Lower leg skin (tissue), 4 donors: ENCODE results near the gene CRTC3. TPM values are rescaled to one million over a fixed set of nuclear protein-coding genes. Genes with fewer than 3 reads are reported as not detected.
"Not testable (repeated sequence)": the region's sequence is repeated elsewhere in the genome, so short reads cannot be mapped to it uniquely, and the experiment has no call there.

Experiments used
- DNase-seq, 2 donors: peaks; one replicate each; pipeline ENCODE4 v3.0.0-alpha.2; 2019; ENCODE audit warnings: low spot score in 2 of 2
- H3K4me3 ChIP-seq: fragments of 200-600 bp; sonication (generic); 2 replicates; pipeline ENCODE4 v1.5.1; 2017; ENCODE audit warnings: mild to moderate bottlenecking, low read depth; ENCODE audit not compliant: poor library complexity, severe bottlenecking
- POLR2A ChIP-seq, 2 donors: fragments of 450-650 bp; IDR thresholded peaks; one replicate each; pipeline ENCODE4 v1.6.1; 2016 to 2017; ENCODE audit warnings: antibody characterized with exemption in 2 of 2, mild to moderate bottlenecking in 1 of 2, moderate library complexity in 1 of 2
- WGBS, 2 donors: methylation state at CpG; one replicate each; pipeline ENCODE4 v1.1.5; 2018; 5-methylcytosine and 5-hydroxymethylcytosine counted together
- intact Hi-C: fragments of 100-400 bp; cut with DNase I; formaldehyde crosslinking; loops from one replicate; pipeline ENCODE4 v1.15.0; 2023; ENCODE audit warnings: low total_unique reads
- total RNA-seq, 4 donors: library from RNA; depleted of rRNA; stranded (reverse); fragments of >200 nt; gene quantifications; one replicate each; pipeline ENCODE4 v1.1.0, GENCODE V29; 2016
- TF ChIP-seq, protein P1 (sequence below), 3 donors: fragments of 450-650 bp; IDR thresholded peaks; one replicate each; pipeline ENCODE4 v1.5.1; 2016; ENCODE audit warnings: antibody characterized with exemption in 3 of 3, mild to moderate bottlenecking in 3 of 3, moderate library complexity in 2 of 3

Gene CRTC3
- total RNA-seq, 4 donors from 2014 or later = 27.3 to 32.5 (median 28.9) TPM

DNA sequence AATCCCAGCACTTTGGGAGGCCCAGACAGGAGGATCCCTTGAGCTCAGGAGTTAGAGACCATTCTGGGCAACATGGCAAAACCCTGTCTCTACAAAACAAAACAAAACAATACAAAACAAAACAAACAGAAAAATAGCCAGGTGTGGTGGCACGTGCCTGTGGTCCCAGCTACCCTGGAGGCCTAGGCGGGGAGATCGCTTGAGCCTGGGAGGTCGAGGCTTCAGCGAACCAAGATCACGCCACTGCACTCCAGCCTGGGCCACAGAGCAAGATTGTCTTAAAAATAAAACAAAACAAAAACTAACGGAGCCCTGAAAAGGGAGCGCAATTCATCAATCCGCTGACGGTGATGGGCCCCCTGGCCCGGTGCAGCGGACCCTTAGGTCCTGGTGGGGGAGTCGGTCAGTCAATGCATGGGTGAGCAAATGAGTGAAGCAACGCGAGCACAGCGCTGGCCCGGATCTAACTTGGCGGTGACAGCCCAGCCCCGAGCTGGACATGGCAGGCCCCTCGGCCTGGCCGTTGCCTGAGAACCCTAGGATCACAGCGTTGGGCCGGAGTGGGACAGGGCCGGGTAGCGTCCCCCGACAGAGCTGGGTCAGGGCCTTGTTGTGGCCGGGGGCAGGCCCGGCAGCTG is 135.0 kb downstream of the CRTC3 start:
- peak in 1 of 2 donors; percentile 90 for DNase-seq
- WGBS, 2 donors = 32 to 39% methylated on average over 17 to 28 of the region's 28 CpGs
- peak overlapping the region; percentile 68 for H3K4me3 ChIP-seq
- no peak for TF ChIP-seq POLR2A (IDR thresholded peaks at IDR 0.05)
- TF ChIP-seq, protein P1, sequence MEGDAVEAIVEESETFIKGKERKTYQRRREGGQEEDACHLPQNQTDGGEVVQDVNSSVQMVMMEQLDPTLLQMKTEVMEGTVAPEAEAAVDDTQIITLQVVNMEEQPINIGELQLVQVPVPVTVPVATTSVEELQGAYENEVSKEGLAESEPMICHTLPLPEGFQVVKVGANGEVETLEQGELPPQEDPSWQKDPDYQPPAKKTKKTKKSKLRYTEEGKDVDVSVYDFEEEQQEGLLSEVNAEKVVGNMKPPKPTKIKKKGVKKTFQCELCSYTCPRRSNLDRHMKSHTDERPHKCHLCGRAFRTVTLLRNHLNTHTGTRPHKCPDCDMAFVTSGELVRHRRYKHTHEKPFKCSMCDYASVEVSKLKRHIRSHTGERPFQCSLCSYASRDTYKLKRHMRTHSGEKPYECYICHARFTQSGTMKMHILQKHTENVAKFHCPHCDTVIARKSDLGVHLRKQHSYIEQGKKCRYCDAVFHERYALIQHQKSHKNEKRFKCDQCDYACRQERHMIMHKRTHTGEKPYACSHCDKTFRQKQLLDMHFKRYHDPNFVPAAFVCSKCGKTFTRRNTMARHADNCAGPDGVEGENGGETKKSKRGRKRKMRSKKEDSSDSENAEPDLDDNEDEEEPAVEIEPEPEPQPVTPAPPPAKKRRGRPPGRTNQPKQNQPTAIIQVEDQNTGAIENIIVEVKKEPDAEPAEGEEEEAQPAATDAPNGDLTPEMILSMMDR (IDR thresholded peaks at IDR 0.05) = no peak
- intact Hi-C loops = no loop called here

DNA sequence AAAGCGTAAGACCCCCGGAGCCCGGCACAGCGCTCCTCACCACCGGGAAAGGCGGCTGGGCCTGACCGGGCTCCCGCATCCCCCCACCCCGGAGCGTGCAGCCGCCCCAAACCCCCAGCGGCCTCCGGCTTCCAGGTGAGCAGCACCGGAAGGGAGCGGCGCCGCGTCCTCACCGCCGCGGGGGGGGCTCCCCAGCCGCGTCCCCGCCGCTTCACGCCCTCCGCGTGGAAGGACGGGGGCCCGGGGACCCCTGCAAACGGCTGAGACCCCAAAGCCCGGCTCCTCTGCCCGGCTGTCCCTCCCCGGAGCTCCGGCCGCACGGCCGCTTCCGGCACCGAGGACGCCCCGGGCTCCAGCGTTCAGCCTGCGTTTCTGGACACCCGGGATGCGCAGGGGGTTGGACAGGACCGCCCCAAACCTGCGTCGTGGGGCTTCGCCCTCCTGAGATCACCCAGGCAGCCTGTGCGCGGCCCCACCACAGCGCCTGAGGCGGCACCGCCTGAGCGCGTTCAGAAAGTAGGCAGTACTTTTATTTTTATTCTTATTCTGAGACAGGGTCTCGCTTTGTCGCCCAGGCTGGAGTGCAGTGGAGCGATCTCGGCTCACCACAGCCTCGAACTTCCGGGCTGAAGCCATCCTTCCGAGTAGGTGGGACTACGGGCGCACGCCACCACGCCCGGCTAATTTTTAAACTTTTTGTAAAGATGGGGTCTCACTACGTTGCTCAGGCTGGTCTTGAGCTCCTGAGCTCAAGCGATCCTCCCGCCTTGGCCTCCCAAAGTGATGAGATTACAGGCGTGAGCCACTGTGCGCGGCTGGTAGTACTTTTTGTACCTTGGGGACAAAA is 135.8 kb downstream of the CRTC3 start:
- peak; percentile 55 to 94 for DNase-seq
- TF ChIP-seq, protein P1 (IDR thresholded peaks at IDR 0.05) = no peak
- peak in 1 of 2 donors; percentile 48 for TF ChIP-seq POLR2A (IDR thresholded peaks at IDR 0.05)
- 4 to 6% methylated on average over 31 to 34 of the region's 75 CpGs for WGBS, 2 donors
- peak overlapping the region; percentile 68 for H3K4me3 ChIP-seq
- intact Hi-C loops = no loop called here

DNA sequence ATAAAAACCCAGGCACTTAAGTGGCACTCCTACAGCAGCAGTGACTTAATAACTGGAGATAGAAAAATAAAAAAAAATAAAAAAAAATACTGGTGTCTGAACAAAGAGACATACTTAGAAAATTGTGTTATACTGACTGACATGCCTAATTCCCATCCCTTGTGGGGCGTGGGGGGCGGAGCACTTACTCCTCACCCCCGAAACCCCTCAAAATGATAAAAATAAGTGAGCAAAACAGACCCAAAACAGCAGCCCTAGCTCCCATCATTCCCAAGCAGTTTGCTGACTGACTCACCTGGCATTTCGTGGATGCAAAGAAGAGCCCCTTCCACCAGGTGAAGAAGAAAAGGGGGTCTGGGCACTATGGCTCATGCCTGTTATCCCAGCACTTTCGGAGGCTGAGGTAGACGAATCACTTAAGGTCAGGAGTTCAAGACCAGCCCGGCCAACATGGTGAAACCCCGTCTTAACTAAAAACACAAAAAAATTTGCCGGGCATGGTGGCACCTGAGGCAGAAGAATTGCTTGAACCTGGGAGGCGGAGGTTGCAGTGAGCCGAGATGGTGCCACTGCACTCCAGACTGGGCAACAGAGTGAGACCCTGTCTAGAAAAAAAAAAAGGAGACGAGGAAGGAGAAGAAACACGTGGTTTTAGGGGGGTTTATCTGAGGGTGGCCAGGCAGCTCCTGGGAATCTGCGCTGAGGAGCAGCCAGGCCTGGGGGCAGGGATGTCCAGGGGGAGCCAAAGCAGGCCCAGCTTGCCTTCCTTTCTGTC is 136.6 kb downstream of the CRTC3 start:
- WGBS, 2 donors = 87 to 93% methylated on average over 14 of the region's 14 CpGs
- TF ChIP-seq, protein P1 (IDR thresholded peaks at IDR 0.05) = no peak
- no peak for TF ChIP-seq POLR2A (IDR thresholded peaks at IDR 0.05)
- H3K4me3 ChIP-seq = no peak overlapping the region
- DNase-seq = no peak
- intact Hi-C loops = no loop called here

DNA sequence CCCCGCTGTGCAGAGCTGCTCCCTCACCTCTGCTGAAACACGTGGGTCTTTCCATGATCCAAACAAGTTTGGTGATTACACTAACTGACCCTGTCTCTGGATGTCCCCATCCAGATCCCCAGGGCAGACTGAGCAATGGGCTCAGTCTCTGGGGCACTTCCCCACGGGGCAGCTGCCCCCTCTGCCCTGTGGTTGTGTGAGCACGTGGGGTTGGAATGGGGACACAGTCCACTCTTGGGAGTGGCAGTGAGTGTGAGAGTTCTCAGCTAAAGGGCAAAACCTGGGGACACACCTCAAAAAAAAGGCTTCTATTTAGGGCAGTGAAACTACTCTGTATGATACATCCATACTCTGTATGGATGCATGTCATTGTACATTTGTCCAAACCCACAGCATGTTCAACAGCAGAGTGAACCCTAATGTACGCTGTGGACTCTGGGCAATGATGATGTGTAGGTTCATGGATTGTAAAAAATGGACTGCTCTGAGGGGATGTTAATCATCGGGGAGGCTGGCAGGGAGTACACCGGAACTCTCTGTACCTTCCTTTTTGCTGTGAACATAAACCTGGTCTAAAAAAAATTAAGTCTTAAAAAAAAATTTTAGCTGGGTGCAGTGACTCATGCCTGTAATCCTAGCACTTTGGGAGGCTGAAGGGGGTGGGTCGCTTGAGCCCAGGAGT is 137.5 kb downstream of the CRTC3 start:
- TF ChIP-seq, protein P1 (IDR thresholded peaks at IDR 0.05) = no peak
- TF ChIP-seq POLR2A (IDR thresholded peaks at IDR 0.05) = no peak
- 76 to 85% methylated on average over 8 of the region's 8 CpGs for WGBS, 2 donors
- intact Hi-C loops = no loop called here
- DNase-seq = no peak
- no peak overlapping the region for H3K4me3 ChIP-seq

DNA sequence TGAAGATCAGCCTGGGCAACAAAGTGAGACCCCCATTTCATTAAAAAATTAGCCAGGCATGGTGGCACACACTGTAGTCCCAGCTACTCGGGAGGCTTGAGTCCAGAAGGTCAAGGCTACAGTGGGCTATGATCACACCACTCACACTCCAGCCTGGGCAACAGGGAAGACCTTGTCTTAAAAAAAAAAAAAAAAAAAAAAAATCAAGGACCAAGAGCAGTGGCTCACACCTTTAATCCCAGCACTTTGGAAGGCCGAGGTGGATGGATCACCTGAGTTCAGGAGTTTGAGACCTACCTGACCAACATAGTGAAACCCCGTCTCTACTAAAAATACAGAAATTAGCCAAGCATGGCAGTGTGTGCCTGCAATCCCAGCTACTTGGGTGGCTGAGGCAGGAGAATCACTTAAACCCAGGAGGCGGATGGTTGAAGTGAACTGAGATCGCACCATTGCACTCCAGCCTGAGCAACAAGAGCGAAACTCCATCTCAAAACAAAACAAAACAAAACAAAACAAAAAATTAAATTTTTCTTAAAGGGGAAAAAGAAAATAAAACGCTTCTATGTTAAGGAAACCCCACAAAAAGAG is 138.1 kb downstream of the CRTC3 start:
- DNase-seq, H3K4me3 ChIP-seq, intact Hi-C loops: not testable (repeated sequence)
- WGBS, 2 donors = 83 to 86% methylated on average over 7 of the region's 7 CpGs

DNA sequence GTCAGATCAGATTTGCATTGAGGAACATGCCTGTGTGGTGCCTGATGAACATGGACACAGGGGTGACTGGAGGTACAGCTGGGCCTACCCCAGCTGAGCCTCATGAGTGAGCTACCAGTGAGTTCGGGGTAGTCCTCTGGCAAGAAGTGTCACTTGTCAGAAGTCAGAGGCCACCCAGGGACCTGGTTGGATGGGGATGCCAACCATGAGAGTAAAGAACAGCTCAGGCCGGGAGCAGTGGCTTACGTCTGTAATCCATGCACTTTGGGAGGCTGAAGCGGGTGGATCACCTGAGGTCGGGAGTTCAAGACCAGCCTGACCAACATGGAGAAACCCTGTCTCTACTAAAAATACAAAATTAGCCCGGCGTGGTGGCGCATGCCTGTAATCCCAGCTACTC is 140.9 kb downstream of the CRTC3 start:
- intact Hi-C loops, DNase-seq, H3K4me3 ChIP-seq: not testable (repeated sequence)
- 96% methylated on average over 8 of the region's 8 CpGs for WGBS, 2 donors
